HG02840 (cell line): Measurements from ENCODE around the gene CD9.
"Not testable (repeated sequence)": the region's sequence is repeated elsewhere in the genome, so short reads cannot be mapped to it uniquely, and the experiment has no call there.

ENCODE experiments used
- ATAC-seq: cut with Tn5 transposase; IDR thresholded peaks from one replicate; pipeline ENCODE4 v1.9.1; 2021; ENCODE audit warnings: mild to moderate bottlenecking, moderate library complexity, moderate number of reproducible peaks; ENCODE audit not compliant: unreplicated experiment, low FRiP score

Gene CD9

GRCh38 chr12:6200256-6201212, at the start of gene CD9:
CD9 (plus strand) TSS chr12:6200400; CDS start chr12:6200500, 100 bp downstream.
- no peak for ATAC-seq

- ATAC-seq, result no peak
Measured at GRCh38 chr12:6154730-6155459, 45.3 kb upstream of the CD9 start.

- no peak for ATAC-seq
Measured at GRCh38 chr12:6157482-6157881, 42.7 kb upstream of the CD9 start.

- ATAC-seq, result no peak
Measured at GRCh38 chr12:6158255-6158654, 41.9 kb upstream of the CD9 start.

GRCh38 chr12:6158749-6159148, 41.5 kb upstream of the CD9 start:
- ATAC-seq, result no peak

GRCh38 chr12:6159166-6160011, 40.8 kb upstream of the CD9 start:
- ATAC-seq, result not testable (repeated sequence)

- ATAC-seq, result not testable (repeated sequence)
Measured at GRCh38 chr12:6160049-6160649, 40.1 kb upstream of the CD9 start.

GRCh38 chr12:6161124-6161882, 38.9 kb upstream of the CD9 start:
- ATAC-seq, result no peak

- ATAC-seq, result no peak
Measured at GRCh38 chr12:6163416-6164060, 36.7 kb upstream of the CD9 start.

- ATAC-seq, result no peak
Measured at GRCh38 chr12:6165395-6165794, 34.8 kb upstream of the CD9 start.

GRCh38 chr12:6166808-6167207, 33.4 kb upstream of the CD9 start:
- ATAC-seq, result no peak

- no peak for ATAC-seq
Measured at GRCh38 chr12:6167327-6168280, 32.6 kb upstream of the CD9 start.

GRCh38 chr12:6171409-6172015, 28.7 kb upstream of the CD9 start:
- no peak for ATAC-seq

GRCh38 chr12:6172086-6172485, 28.1 kb upstream of the CD9 start:
- no peak for ATAC-seq

- no peak for ATAC-seq
Measured at GRCh38 chr12:6172862-6173261, 27.3 kb upstream of the CD9 start.

GRCh38 chr12:6177642-6178358, 22.4 kb upstream of the CD9 start:
- no peak for ATAC-seq
